H1 (cell line): ENCODE data around the gene IL1RAPL1. TPM values are rescaled to one million over a fixed set of nuclear protein-coding genes. Genes with fewer than 3 reads are reported as not detected.
A peak's percentile ranks its signal among the peaks of the same experiment; 100 is the strongest.

Experiments
- CTCF ChIA-PET: fragments of 300-600 bp; sonication (Branson Sonifier 250); formaldehyde crosslinking; loops from one replicate; lab custom pipeline; 2021; ENCODE audit not compliant: partially characterized antibody; lab: Charles Lee
- POLR2A ChIA-PET: fragments of 300-600 bp; sonication (Branson Sonifier 250); formaldehyde crosslinking; loops from one replicate; lab custom pipeline; 2021; ENCODE audit warnings: inconsistent platforms; ENCODE audit not compliant: partially characterized antibody; lab: Charles Lee
- DNase-seq, 2 experiments: peaks; one replicate each; pipeline versions ENCODE4 v3.0.0 to v3.0.0-alpha.2; 2010 to 2022; ENCODE audit warnings: low spot score in 2 of 2, low read depth in 1 of 2, mixed read lengths in 1 of 2
- FAIRE-seq: peaks from 2 replicates; lab custom pipeline; 2011; peaks lifted over from hg19 to GRCh38; lab: Jason Lieb, UNC
- H2AFZ ChIP-seq: 2 replicates; pipeline ENCODE4 v1.8.1; 2012; ENCODE audit warnings: low read length, inconsistent platforms
- H2AK5ac ChIP-seq: 2 replicates; pipeline ENCODE4 v1.6.1; 2013; ENCODE audit warnings: low read depth, low read length
- H2BK120ac ChIP-seq: replicated peaks from 2 replicates; pipeline ENCODE3; 2013; ENCODE audit warnings: low read depth, low read length, inconsistent platforms
- H2BK12ac ChIP-seq: 2 replicates; pipeline ENCODE4 v1.6.1; 2013; ENCODE audit warnings: low read depth, low read length
- H2BK15ac ChIP-seq: 2 replicates; pipeline ENCODE4 v1.6.1; 2013; ENCODE audit warnings: low read length
- H2BK20ac ChIP-seq: 2 replicates; pipeline ENCODE4 v1.6.1; 2013; ENCODE audit warnings: low read length
- H2BK5ac ChIP-seq: 2 replicates; pipeline ENCODE4 v1.6.1; 2013; ENCODE audit warnings: low read depth, low read length
- H3K14ac ChIP-seq: 2 replicates; pipeline ENCODE4 v1.6.1; 2013; ENCODE audit warnings: inconsistent platforms; ENCODE audit not compliant: insufficient read length
- H3K18ac ChIP-seq: 2 replicates; pipeline ENCODE4 v1.6.1; 2013; ENCODE audit warnings: low read length; ENCODE audit errors: extremely low read depth
- H3K23ac ChIP-seq: 2 replicates; pipeline ENCODE4 v1.6.1; 2013; ENCODE audit warnings: inconsistent platforms; ENCODE audit not compliant: insufficient read length
- H3K23me2 ChIP-seq: 2 replicates; pipeline ENCODE4 v1.6.1; 2013; ENCODE audit warnings: low read depth, low read length
- H3K27ac ChIP-seq: 2 replicates; pipeline ENCODE4 v1.6.1; 2011; ENCODE audit warnings: low read depth, low read length, inconsistent platforms
- H3K27me3 ChIP-seq, 4 experiments: replicated peaks in 1 of 4; 1 replicate in 1 of 4; 2 replicates in 3 of 4; pipeline versions ENCODE4 v1.6.1 to v1.8.1; 2011 to 2013; ENCODE audit warnings: low read length in 3 of 4, mild to moderate bottlenecking in 3 of 4, inconsistent platforms in 2 of 4, mixed read lengths in 2 of 4, moderate library complexity in 1 of 4; ENCODE audit not compliant: control insufficient read depth in 3 of 4, insufficient read depth in 3 of 4; ENCODE audit errors: extremely low read depth in 1 of 4
- H3K36me3 ChIP-seq, 4 experiments: 2 replicates each; pipeline versions ENCODE4 v1.6.1 to v1.8.1; 2011 to 2013; ENCODE audit warnings: mild to moderate bottlenecking in 4 of 4, low read length in 3 of 4, moderate library complexity in 2 of 4, control low read depth in 1 of 4, inconsistent platforms in 1 of 4; ENCODE audit not compliant: insufficient read depth in 4 of 4, control insufficient read depth in 2 of 4
- H3K4ac ChIP-seq: replicated peaks from 2 replicates; pipeline ENCODE3; 2013; ENCODE audit warnings: low read length, low read depth, mixed read lengths, inconsistent platforms; ENCODE audit not compliant: insufficient read length
- H3K4me1 ChIP-seq, 4 experiments: replicated peaks in 1 of 4; 1 replicate in 1 of 4; 2 replicates in 3 of 4; pipeline versions ENCODE4 v1.6.1 to v1.8.1; 2011 to 2013; ENCODE audit warnings: low read length in 3 of 4, inconsistent platforms in 2 of 4, mixed read lengths in 1 of 4; ENCODE audit not compliant: insufficient read depth in 4 of 4, control insufficient read depth in 3 of 4
- H3K4me2 ChIP-seq, 2 experiments: 2 replicates each; pipeline versions ENCODE4 v1.6.1 to v1.8.1; 2011 to 2013; ENCODE audit warnings: low read depth in 2 of 2, low read length in 2 of 2, control low read depth in 1 of 2, inconsistent platforms in 1 of 2, mild to moderate bottlenecking in 1 of 2; ENCODE audit not compliant: insufficient read depth in 1 of 2
- H3K4me3 ChIP-seq, 4 experiments: fragments of 200-600, 300-600 bp in 1 of 4; sonication (generic), shearing (Covaris generic), sonication (Bioruptor Twin) in 1 of 4; 2 replicates each; pipeline versions ENCODE4 v1.5.1 to v1.8.1; 2011 to 2016; ENCODE audit warnings: low read length in 4 of 4, low read depth in 3 of 4, control low read depth in 2 of 4, inconsistent platforms in 2 of 4, mild to moderate bottlenecking in 2 of 4, mixed read lengths in 1 of 4, moderate library complexity in 1 of 4; ENCODE audit not compliant: insufficient read depth in 2 of 4; ENCODE audit errors: extremely low read depth in 1 of 4
- H3K56ac ChIP-seq: replicated peaks from 2 replicates; pipeline ENCODE3; 2013; ENCODE audit warnings: low read depth, mild to moderate bottlenecking, mixed read lengths, low read length, inconsistent platforms; ENCODE audit not compliant: insufficient read length
- H3K79me1 ChIP-seq: 2 replicates; pipeline ENCODE4 v1.6.1; 2013; ENCODE audit warnings: low read depth, low read length, control low read depth
- H3K79me2 ChIP-seq, 2 experiments: 2 replicates each; pipeline versions ENCODE4 v1.6.1 to v1.8.1; 2012 to 2013; ENCODE audit warnings: low read length in 2 of 2, mild to moderate bottlenecking in 2 of 2, inconsistent platforms in 1 of 2; ENCODE audit not compliant: insufficient read depth in 2 of 2, control insufficient read depth in 1 of 2
- H3K9ac ChIP-seq, 4 experiments: replicated peaks in 1 of 4; 1 replicate in 1 of 4; 2 replicates in 3 of 4; pipeline versions ENCODE4 v1.6.1 to v1.8.1; 2011 to 2013; ENCODE audit warnings: low read depth in 3 of 4, low read length in 3 of 4, control low read depth in 2 of 4, mild to moderate bottlenecking in 2 of 4, moderate library complexity in 2 of 4, inconsistent platforms in 1 of 4; ENCODE audit errors: extremely low read depth in 1 of 4
- H3K9me3 ChIP-seq, 2 experiments: 2 replicates each; pipeline versions ENCODE4 v1.6.1 to v1.8.1; 2012 to 2013; ENCODE audit warnings: mild to moderate bottlenecking in 2 of 2, moderate library complexity in 2 of 2, control low read depth in 1 of 2, inconsistent platforms in 1 of 2, low read depth in 1 of 2, low read length in 1 of 2, mixed read lengths in 1 of 2; ENCODE audit not compliant: insufficient read depth in 2 of 2
- H4K20me1 ChIP-seq, 2 experiments: replicated peaks in 1 of 2; 2 replicates each; pipeline versions ENCODE3 to v1.8.1; 2011 to 2013; ENCODE audit warnings: inconsistent platforms in 2 of 2, low read length in 2 of 2, mild to moderate bottlenecking in 1 of 2; ENCODE audit not compliant: insufficient read depth in 2 of 2, control insufficient read depth in 1 of 2
- H4K5ac ChIP-seq: 2 replicates; pipeline ENCODE4 v1.6.1; 2013; ENCODE audit warnings: low read length, low read depth, mixed read lengths, inconsistent platforms; ENCODE audit not compliant: insufficient read length
- H4K8ac ChIP-seq: 2 replicates; pipeline ENCODE4 v1.8.0; 2013; ENCODE audit warnings: mild to moderate bottlenecking, moderate library complexity, low read length, inconsistent platforms; ENCODE audit not compliant: insufficient read depth; ENCODE audit errors: extremely low read depth
- H4K91ac ChIP-seq: replicated peaks from 2 replicates; pipeline ENCODE3; 2013; ENCODE audit warnings: low read length, mixed read lengths, inconsistent platforms; ENCODE audit not compliant: insufficient read length
- BRCA1 ChIP-seq: IDR thresholded peaks from 2 replicates; pipeline ENCODE4 v1.6.1; 2012; ENCODE audit warnings: low read depth, low read length, improper control_type of control experiment
- EP300 ChIP-seq, 2 experiments: IDR thresholded peaks; 1 replicate in 1 of 2; 2 replicates in 1 of 2; pipeline ENCODE4 v1.6.1; 2011 to 2012; ENCODE audit warnings: low read depth in 2 of 2, low read length in 2 of 2, mild to moderate bottlenecking in 2 of 2, borderline replicate concordance in 1 of 2, inconsistent platforms in 1 of 2, moderate library complexity in 1 of 2
- MAFK ChIP-seq: IDR thresholded peaks from 2 replicates; pipeline ENCODE4 v1.6.1; 2012; ENCODE audit warnings: low read depth, mild to moderate bottlenecking, improper control_type of control experiment, low read length
- PHF8 ChIP-seq: fragments of 200-600 bp; sonication (generic); conservative IDR thresholded peaks from 2 replicates; pipeline ENCODE4 v1.7.1; 2012; ENCODE audit warnings: low read depth, mild to moderate bottlenecking, inconsistent platforms, low read length, moderate library complexity
- WGBS, 2 experiments: shearing (Covaris generic) in 1 of 2; methylation state at CpG; one replicate each; pipeline versions ENCODE4 v1.1.6 to v1.1.7; 2013 to 2015; ENCODE audit warnings: low lambda C conversion rate in 2 of 2, mixed read lengths in 2 of 2, inconsistent platforms in 1 of 2, low coverage in 1 of 2, missing lambda C conversion rate in 1 of 2; ENCODE audit not compliant: insufficient replicate concordance in 2 of 2, insufficient coverage in 1 of 2, insufficient read length in 1 of 2; ENCODE audit errors: extremely low coverage in 1 of 2, missing lambda C conversion rate in 1 of 2; 5-methylcytosine and 5-hydroxymethylcytosine counted together
- polyA plus RNA-seq, 7 experiments: library from polyadenylated mRNA; depleted of rRNA in 3 of 7; stranded (reverse) in 5 of 7; unstranded in 2 of 7; fragments of >200 nt in 5 of 7; fragments of 200-250 nt in 2 of 7; gene quantifications; 1 replicate in 5 of 7; 2 replicates in 1 of 7; 4 replicates in 1 of 7; pipeline versions ENCODE4 v1.2.1 to v1.2.3, GENCODE V29; 2011 to 2013; ENCODE audit warnings: missing spikeins in 2 of 7, mixed read lengths in 2 of 7
- total RNA-seq: library from RNA; stranded (reverse); fragmentation: NEBNext Ultra II Directional; extraction: Animal tissue kit (Norgen Biotek cat#: 25700); gene quantifications from 2 replicates; pipeline ENCODE4 v1.2.1, GENCODE V29; 2021
- TF ChIP-seq, protein P1 (sequence below): IDR thresholded peaks from 2 replicates; pipeline ENCODE4 v1.6.1; 2012; ENCODE audit warnings: low read length, inconsistent platforms
- TF ChIP-seq, protein P2 (sequence below): IDR thresholded peaks from 2 replicates; pipeline ENCODE4 v1.6.1; 2012; ENCODE audit warnings: inconsistent platforms

IL1RAPL1 gene
- total and polyA plus RNA-seq, 2 of the 8 experiments (the other 6 are each of a cell fraction or from before 2014, with no cell fraction given), result 0.11 to 0.35 TPM

DNA sequence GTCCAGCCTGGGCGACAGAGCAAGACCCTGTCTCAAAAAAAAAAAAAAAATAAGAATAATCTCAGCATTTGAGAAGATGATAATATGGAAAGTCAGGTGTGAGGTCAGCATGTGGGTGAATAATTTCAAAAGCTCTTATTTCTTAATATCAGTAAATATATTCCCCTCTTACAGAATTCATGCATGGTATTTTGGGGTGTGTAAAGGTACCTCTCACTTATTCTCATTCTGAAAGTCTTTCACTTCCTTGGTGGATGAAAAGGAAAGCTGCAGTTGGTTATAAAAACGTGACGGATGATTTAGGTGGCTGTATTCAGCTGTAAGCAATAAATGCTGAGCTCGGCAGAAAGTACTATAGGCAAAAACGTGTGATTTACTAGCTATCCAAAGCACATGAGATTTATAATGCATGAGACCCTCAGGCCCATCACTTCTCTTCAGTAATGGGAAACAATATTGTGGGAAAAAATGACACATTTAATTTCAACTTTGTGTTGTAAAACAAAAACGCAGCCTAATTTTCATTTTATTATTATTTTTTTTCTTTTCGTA lies 1275.0 kb downstream of the IL1RAPL1 start:
- no peak overlapping the region for H4K91ac ChIP-seq
- no peak overlapping the region for H2AK5ac ChIP-seq
- H3K23me2 ChIP-seq, result no peaks in the 10 kb centered on the region
- no peak overlapping the region for H3K9ac ChIP-seq
- H3K4me2 ChIP-seq, result no peak overlapping the region
- WGBS, 2 experiments, result 91% methylated on average over 4 of the region's 7 CpGs; no CpG with 5 or more reads in 1 of the 2 experiments
- H3K18ac ChIP-seq, result no peak overlapping the region
- ChIA-PET CTCF (no interaction called here), POLR2A (no interaction called here)
- H3K4ac ChIP-seq, result no peak overlapping the region
- H2BK20ac ChIP-seq, result no peak overlapping the region
- H3K27me3 ChIP-seq, result no peaks in the 10 kb centered on the region
- no peak overlapping the region for H3K56ac ChIP-seq
- TF ChIP-seq PHF8 (no peak), BRCA1 (no peak), MAFK (peak; percentile 95), EP300 (IDR thresholded peaks at IDR 0.05; ENCODE audit: borderline replicate concordance in 1 of 2, low read depth in 2 of 2, low read length in 2 of 2) (no peak)
- TF ChIP-seq, protein P1, sequence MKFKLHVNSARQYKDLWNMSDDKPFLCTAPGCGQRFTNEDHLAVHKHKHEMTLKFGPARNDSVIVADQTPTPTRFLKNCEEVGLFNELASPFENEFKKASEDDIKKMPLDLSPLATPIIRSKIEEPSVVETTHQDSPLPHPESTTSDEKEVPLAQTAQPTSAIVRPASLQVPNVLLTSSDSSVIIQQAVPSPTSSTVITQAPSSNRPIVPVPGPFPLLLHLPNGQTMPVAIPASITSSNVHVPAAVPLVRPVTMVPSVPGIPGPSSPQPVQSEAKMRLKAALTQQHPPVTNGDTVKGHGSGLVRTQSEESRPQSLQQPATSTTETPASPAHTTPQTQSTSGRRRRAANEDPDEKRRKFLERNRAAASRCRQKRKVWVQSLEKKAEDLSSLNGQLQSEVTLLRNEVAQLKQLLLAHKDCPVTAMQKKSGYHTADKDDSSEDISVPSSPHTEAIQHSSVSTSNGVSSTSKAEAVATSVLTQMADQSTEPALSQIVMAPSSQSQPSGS, result no peak
- TF ChIP-seq, protein P2, sequence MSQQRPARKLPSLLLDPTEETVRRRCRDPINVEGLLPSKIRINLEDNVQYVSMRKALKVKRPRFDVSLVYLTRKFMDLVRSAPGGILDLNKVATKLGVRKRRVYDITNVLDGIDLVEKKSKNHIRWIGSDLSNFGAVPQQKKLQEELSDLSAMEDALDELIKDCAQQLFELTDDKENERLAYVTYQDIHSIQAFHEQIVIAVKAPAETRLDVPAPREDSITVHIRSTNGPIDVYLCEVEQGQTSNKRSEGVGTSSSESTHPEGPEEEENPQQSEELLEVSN, result no peak
- no peak overlapping the region for H3K4me3 ChIP-seq
- H4K20me1 ChIP-seq, result no peaks in the 10 kb centered on the region
- FAIRE-seq, result no peak
- H3K36me3 ChIP-seq, result no peaks in the 10 kb centered on the region
- no peak overlapping the region for H2BK120ac ChIP-seq
- no peak overlapping the region for H2BK5ac ChIP-seq
- no peaks in the 10 kb centered on the region for H3K79me1 ChIP-seq
- no peak overlapping the region for H2AFZ ChIP-seq
- H3K14ac ChIP-seq, result no peak overlapping the region
- H2BK12ac ChIP-seq, result no peak overlapping the region
- H3K9me3 ChIP-seq, result no peaks in the 10 kb centered on the region
- H3K27ac ChIP-seq, result no peak overlapping the region
- no peak for DNase-seq
- no peaks in the 10 kb centered on the region for H3K79me2 ChIP-seq
- H2BK15ac ChIP-seq, result no peak overlapping the region
- no peak overlapping the region for H4K5ac ChIP-seq
- H3K4me1 ChIP-seq, result no peaks in the 10 kb centered on the region
- H3K23ac ChIP-seq, result no peak overlapping the region
- H4K8ac ChIP-seq, result no peak overlapping the region
